H9 (cell line): ENCODE results near the gene OR8I2. TPM values are rescaled to one million over a fixed set of nuclear protein-coding genes. Genes with fewer than 3 reads are reported as not detected.

Experiments used
- DNase-seq: peaks from one replicate; pipeline ENCODE4 v3.0.0-alpha.2; 2017
- H2AFZ ChIP-seq: one replicate; pipeline ENCODE4 v1.6.1; 2013; ENCODE audit warnings: mild to moderate bottlenecking, low read length, control low read depth, moderate library complexity
- H2AK5ac ChIP-seq: 2 replicates; pipeline ENCODE4 v1.6.1; 2013; ENCODE audit warnings: low read length, control low read depth, mixed read lengths; ENCODE audit not compliant: insufficient read length
- H2BK120ac ChIP-seq: one replicate; pipeline ENCODE4 v1.6.1; 2013; ENCODE audit warnings: low read depth, mild to moderate bottlenecking, low read length, control low read depth, inconsistent platforms; ENCODE audit not compliant: poor library complexity, severe bottlenecking
- H2BK12ac ChIP-seq: 2 replicates; pipeline ENCODE4 v1.6.1; 2013; ENCODE audit warnings: low read length, control low read depth, mixed read lengths, low read depth; ENCODE audit not compliant: insufficient read length
- H2BK15ac ChIP-seq: 2 replicates; pipeline ENCODE4 v1.6.1; 2013; ENCODE audit warnings: low read depth, low read length, control low read depth
- H2BK20ac ChIP-seq: one replicate; pipeline ENCODE4 v1.6.1; 2013; ENCODE audit warnings: low read depth, mild to moderate bottlenecking, low read length, control low read depth, inconsistent platforms; ENCODE audit not compliant: poor library complexity, severe bottlenecking
- H2BK5ac ChIP-seq: 2 replicates; pipeline ENCODE4 v1.6.1; 2013; ENCODE audit warnings: low read length, control low read depth, mixed read lengths; ENCODE audit not compliant: insufficient read length
- H3K14ac ChIP-seq: 2 replicates; pipeline ENCODE4 v1.6.1; 2013; ENCODE audit warnings: low read length, control low read depth; ENCODE audit not compliant: insufficient read depth
- H3K18ac ChIP-seq: 2 replicates; pipeline ENCODE4 v1.6.1; 2013; ENCODE audit warnings: low read depth, mild to moderate bottlenecking, mixed read lengths, low read length, control low read depth; ENCODE audit not compliant: insufficient read length
- H3K23ac ChIP-seq: 2 replicates; pipeline ENCODE4 v1.6.1; 2013; ENCODE audit warnings: low read length, control low read depth, mixed read lengths, low read depth; ENCODE audit not compliant: insufficient read length
- H3K23me2 ChIP-seq: 2 replicates; pipeline ENCODE4 v1.6.1; 2013; ENCODE audit warnings: low read depth, mild to moderate bottlenecking, mixed read lengths, low read length, control low read depth; ENCODE audit not compliant: insufficient read length, poor library complexity, severe bottlenecking
- H3K27ac ChIP-seq: 2 replicates; pipeline ENCODE4 v1.5.1; 2013; ENCODE audit warnings: low read length, control low read depth, mixed read lengths, low read depth; ENCODE audit not compliant: insufficient read length
- H3K27me3 ChIP-seq: 2 replicates; pipeline ENCODE4 v1.6.1; 2013; ENCODE audit warnings: low read length, control low read depth, inconsistent platforms; ENCODE audit not compliant: insufficient read depth
- H3K4ac ChIP-seq: 2 replicates; pipeline ENCODE4 v1.6.1; 2013; ENCODE audit warnings: low read depth, mild to moderate bottlenecking, control low read depth, inconsistent platforms, low read length, moderate library complexity
- H3K4me1 ChIP-seq: 2 replicates; pipeline ENCODE4 v1.6.1; 2013; ENCODE audit warnings: low read length, control low read depth, inconsistent platforms; ENCODE audit not compliant: insufficient read depth
- H3K4me2 ChIP-seq: 2 replicates; pipeline ENCODE4 v1.6.1; 2013; ENCODE audit warnings: low read length, control low read depth, mixed read lengths; ENCODE audit not compliant: insufficient read length, insufficient read depth
- H3K56ac ChIP-seq: 2 replicates; pipeline ENCODE4 v1.6.1; 2013; ENCODE audit warnings: low read depth, mild to moderate bottlenecking, mixed read lengths, low read length, control low read depth; ENCODE audit not compliant: insufficient read length
- H3K79me1 ChIP-seq: 2 replicates; pipeline ENCODE4 v1.6.1; 2013; ENCODE audit warnings: low read depth, mild to moderate bottlenecking, moderate library complexity, low read length, control low read depth, inconsistent platforms; ENCODE audit not compliant: insufficient read depth, poor library complexity, severe bottlenecking
- H3K79me2 ChIP-seq: 2 replicates; pipeline ENCODE4 v1.6.1; 2013; ENCODE audit warnings: low read length, control low read depth, inconsistent platforms; ENCODE audit not compliant: insufficient read depth
- H3K9ac ChIP-seq: 2 replicates; pipeline ENCODE4 v1.6.1; 2013; ENCODE audit warnings: low read length, control low read depth, mixed read lengths; ENCODE audit not compliant: insufficient read length; ENCODE audit errors: extremely low read depth
- H3K9me3 ChIP-seq: one replicate; pipeline ENCODE4 v1.6.1; 2013; ENCODE audit warnings: low read depth, low read length, inconsistent platforms; ENCODE audit not compliant: control insufficient read depth
- H3T11ph ChIP-seq: one replicate; pipeline ENCODE4 v1.6.1; 2013; ENCODE audit warnings: mild to moderate bottlenecking, low read length, control low read depth, inconsistent platforms
- H4K20me1 ChIP-seq: one replicate; pipeline ENCODE4 v1.6.1; 2013; ENCODE audit not compliant: control insufficient read depth, insufficient read length, insufficient read depth
- H4K5ac ChIP-seq: 2 replicates; pipeline ENCODE4 v1.6.1; 2013; ENCODE audit warnings: low read depth, mild to moderate bottlenecking, mixed read lengths, low read length, control low read depth; ENCODE audit not compliant: insufficient read length
- H4K8ac ChIP-seq: replicated peaks from 2 replicates; pipeline ENCODE4 v1.6.1; 2013; ENCODE audit warnings: low read length, control low read depth, mixed read lengths, low read depth; ENCODE audit not compliant: insufficient read length
- H4K91ac ChIP-seq: 2 replicates; pipeline ENCODE4 v1.6.1; 2013; ENCODE audit warnings: low read depth, mild to moderate bottlenecking, moderate library complexity, mixed read lengths, low read length, control low read depth; ENCODE audit not compliant: insufficient read length
- H3K27ac Mint-ChIP-seq, 3 experiments: 2 replicates in 2 of 3; 3 replicates in 1 of 3; pipeline ENCODE4 v1.8.0; 2020 to 2021; ENCODE audit warnings: mixed read lengths in 3 of 3, mild to moderate bottlenecking in 1 of 3, moderate library complexity in 1 of 3
- H3K27me3 Mint-ChIP-seq: 2 replicates; pipeline ENCODE4 v1.8.0; 2021; ENCODE audit warnings: low read depth, mild to moderate bottlenecking, moderate library complexity, mixed read lengths
- H3K36me3 Mint-ChIP-seq, 3 experiments: 2 replicates in 2 of 3; 3 replicates in 1 of 3; pipeline ENCODE4 v1.8.0; 2020 to 2021; ENCODE audit warnings: low read depth in 3 of 3, mixed read lengths in 3 of 3; ENCODE audit not compliant: insufficient read depth in 1 of 3
- H3K4me1 Mint-ChIP-seq, 2 experiments: 2 replicates each; pipeline ENCODE4 v1.8.0; 2020; ENCODE audit warnings: mixed read lengths in 2 of 2
- H3K4me3 Mint-ChIP-seq, 2 experiments: 2 replicates in 1 of 2; 3 replicates in 1 of 2; pipeline ENCODE4 v1.8.0; 2020 to 2021; ENCODE audit warnings: mild to moderate bottlenecking in 2 of 2, mixed read lengths in 2 of 2, moderate library complexity in 1 of 2
- H3K9me3 Mint-ChIP-seq, 2 experiments: 2 replicates in 1 of 2; 3 replicates in 1 of 2; pipeline ENCODE4 v1.8.0; 2020; ENCODE audit warnings: mild to moderate bottlenecking in 2 of 2, mixed read lengths in 2 of 2, moderate library complexity in 1 of 2
- WGBS: extraction: QIAGEN DNeasy Blood & Tissue Kit; methylation state at CpG from one replicate; pipeline ENCODE4 v1.1.7; 2013; ENCODE audit warnings: missing lambda C conversion rate, low lambda C conversion rate, mixed read lengths; ENCODE audit not compliant: insufficient read length; ENCODE audit errors: extremely low coverage; 5-methylcytosine and 5-hydroxymethylcytosine counted together
- total RNA-seq: library from RNA; stranded (reverse); gene quantifications from 2 replicates; pipeline ENCODE4 v1.2.1, GENCODE V29; 2021
- TF ChIP-seq, protein P1 (sequence below): fragments of 200-600 bp; sonication (generic); conservative IDR thresholded peaks from 3 replicates; pipeline ENCODE4 v1.8.0; 2021; ENCODE audit warnings: antibody characterized with exemption, mild to moderate bottlenecking

OR8I2 gene
- total RNA-seq, 1 experiment from 2014 or later: not detected

GRCh38 chr11:56066980-56067379 is 26.1 kb upstream of the OR8I2 start:
- no peak overlapping the region for H3K9ac ChIP-seq
- H3K4me1 ChIP-seq: no peaks in the 10 kb centered on the region
- H2BK120ac ChIP-seq: no peak overlapping the region
- no peak overlapping the region for H3K56ac ChIP-seq
- no peak overlapping the region for H4K8ac ChIP-seq
- no peak for DNase-seq
- no peaks in the 10 kb centered on the region for H3K4me1 Mint-ChIP-seq
- no peak overlapping the region for H4K91ac ChIP-seq
- no peak overlapping the region for H4K5ac ChIP-seq
- no peaks in the 10 kb centered on the region; a peak in 1 of 7 replicates for H3K36me3 Mint-ChIP-seq
- H3K4me2 ChIP-seq: no peak overlapping the region
- H2BK5ac ChIP-seq: no peak overlapping the region
- H3K9me3 ChIP-seq: no peaks in the 10 kb centered on the region
- no peak overlapping the region for H2AFZ ChIP-seq
- no peak overlapping the region for H2AK5ac ChIP-seq
- no peak overlapping the region for H3K23ac ChIP-seq
- TF ChIP-seq, protein P1, sequence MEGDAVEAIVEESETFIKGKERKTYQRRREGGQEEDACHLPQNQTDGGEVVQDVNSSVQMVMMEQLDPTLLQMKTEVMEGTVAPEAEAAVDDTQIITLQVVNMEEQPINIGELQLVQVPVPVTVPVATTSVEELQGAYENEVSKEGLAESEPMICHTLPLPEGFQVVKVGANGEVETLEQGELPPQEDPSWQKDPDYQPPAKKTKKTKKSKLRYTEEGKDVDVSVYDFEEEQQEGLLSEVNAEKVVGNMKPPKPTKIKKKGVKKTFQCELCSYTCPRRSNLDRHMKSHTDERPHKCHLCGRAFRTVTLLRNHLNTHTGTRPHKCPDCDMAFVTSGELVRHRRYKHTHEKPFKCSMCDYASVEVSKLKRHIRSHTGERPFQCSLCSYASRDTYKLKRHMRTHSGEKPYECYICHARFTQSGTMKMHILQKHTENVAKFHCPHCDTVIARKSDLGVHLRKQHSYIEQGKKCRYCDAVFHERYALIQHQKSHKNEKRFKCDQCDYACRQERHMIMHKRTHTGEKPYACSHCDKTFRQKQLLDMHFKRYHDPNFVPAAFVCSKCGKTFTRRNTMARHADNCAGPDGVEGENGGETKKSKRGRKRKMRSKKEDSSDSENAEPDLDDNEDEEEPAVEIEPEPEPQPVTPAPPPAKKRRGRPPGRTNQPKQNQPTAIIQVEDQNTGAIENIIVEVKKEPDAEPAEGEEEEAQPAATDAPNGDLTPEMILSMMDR: no peak
- no peaks in the 10 kb centered on the region for H3K79me1 ChIP-seq
- no peak overlapping the region for H2BK15ac ChIP-seq
- H3K27me3 ChIP-seq: no peaks in the 10 kb centered on the region
- H3T11ph ChIP-seq: no peak overlapping the region
- H3K27me3 Mint-ChIP-seq: no peaks in the 10 kb centered on the region
- no peak overlapping the region for H3K27ac Mint-ChIP-seq
- peaks cover 2 to 7% of the 10 kb centered on the region in 2 experiments; a peak in 3 of 5 replicates for H3K9me3 Mint-ChIP-seq
- H3K18ac ChIP-seq: no peak overlapping the region
- WGBS: no CpG with 5 or more reads among the region's 2 CpGs
- no peak overlapping the region for H3K27ac ChIP-seq
- no peaks in the 10 kb centered on the region for H4K20me1 ChIP-seq
- H3K4me3 Mint-ChIP-seq: no peak overlapping the region
- H3K79me2 ChIP-seq: no peaks in the 10 kb centered on the region
- H3K4ac ChIP-seq: no peak overlapping the region
- H3K14ac ChIP-seq: no peak overlapping the region
- H2BK12ac ChIP-seq: no peak overlapping the region
- no peaks in the 10 kb centered on the region for H3K23me2 ChIP-seq
- H2BK20ac ChIP-seq: no peak overlapping the region
